NCI-H146 (cell line): ENCODE data around the gene AHRR.
"Not testable (repeated sequence)": the region's sequence is repeated elsewhere in the genome, so short reads cannot be mapped to it uniquely, and the experiment has no call there.

ENCODE experiments used
- DNase-seq: peaks from one replicate; lab custom pipeline; 2025; lab: John Stamatoyannopoulos, UW

Gene AHRR

GRCh38 chr5:378301-378891, 56.9 kb downstream of the AHRR start:
- DNase-seq: peak; percentile 38

- DNase-seq: no peak
Measured at GRCh38 chr5:378976-379742, 57.6 kb downstream of the AHRR start.

- DNase-seq: no peak
Measured at GRCh38 chr5:380701-381309, 59.3 kb downstream of the AHRR start.

GRCh38 chr5:383066-383465, 61.6 kb downstream of the AHRR start:
- DNase-seq: no peak

DNA sequence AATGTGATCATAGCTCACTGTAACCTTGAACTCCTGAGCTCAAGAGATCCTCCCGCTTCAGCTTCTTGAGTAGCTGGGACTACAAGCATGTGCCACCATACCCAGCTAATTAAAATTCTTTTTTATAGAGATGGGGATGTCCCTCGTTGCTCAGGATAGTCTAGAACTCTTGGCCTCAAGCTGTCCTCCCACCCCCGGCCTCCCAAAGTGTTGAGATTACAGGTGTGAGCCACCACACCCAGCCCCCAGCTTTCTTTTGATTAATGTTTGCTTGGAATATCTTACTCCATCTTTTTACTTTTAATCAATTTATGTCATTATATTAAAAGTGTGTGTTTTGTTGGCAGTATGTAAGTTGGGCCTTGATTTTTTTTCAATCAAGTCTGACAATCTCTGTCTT, 62.1 kb downstream of the AHRR start:
- DNase-seq: no peak

DNA sequence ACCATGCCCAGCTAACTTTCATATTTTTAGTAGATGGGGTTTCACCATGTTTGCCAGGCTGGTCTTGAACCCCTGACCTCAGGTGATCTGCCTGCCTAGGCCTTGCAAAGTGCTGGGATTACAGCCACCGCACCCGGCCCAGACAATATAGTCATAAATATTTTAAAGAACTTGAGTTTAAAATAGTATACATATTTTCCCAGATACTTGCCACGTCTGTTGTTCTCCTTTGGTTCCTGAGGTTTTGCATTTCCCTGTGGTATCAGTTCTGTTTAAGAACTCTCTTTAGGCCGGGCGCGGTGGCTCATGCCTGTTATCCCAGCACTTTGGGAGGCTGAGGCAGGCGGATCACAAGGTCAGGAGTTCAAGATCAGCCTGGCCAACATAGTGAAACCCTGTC, 63.1 kb downstream of the AHRR start:
- DNase-seq: not testable (repeated sequence)

DNA sequence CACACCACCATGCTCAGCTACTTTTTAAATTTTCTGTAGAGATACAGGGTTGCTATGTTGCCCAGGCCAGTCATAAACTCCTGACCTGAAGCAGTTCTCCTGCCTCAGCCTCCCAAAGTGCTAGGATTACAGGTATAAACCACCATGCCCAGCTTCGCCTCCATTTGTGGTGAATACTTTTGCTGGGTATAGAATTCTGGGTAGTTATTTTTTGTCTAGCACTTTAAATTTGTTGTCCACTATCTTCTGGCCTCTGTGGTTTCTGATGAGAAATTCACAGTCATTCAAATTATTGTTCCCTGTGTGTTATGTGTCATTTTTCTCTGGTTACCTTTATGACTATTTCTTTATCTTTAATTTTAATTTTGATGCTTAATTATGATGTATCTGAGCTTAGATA, 63.8 kb downstream of the AHRR start:
- no peak for DNase-seq

- no peak for DNase-seq
Measured at GRCh38 chr5:386432-387341, 65.2 kb downstream of the AHRR start.

GRCh38 chr5:387491-388265, 66.2 kb downstream of the AHRR start:
- no peak for DNase-seq

DNA sequence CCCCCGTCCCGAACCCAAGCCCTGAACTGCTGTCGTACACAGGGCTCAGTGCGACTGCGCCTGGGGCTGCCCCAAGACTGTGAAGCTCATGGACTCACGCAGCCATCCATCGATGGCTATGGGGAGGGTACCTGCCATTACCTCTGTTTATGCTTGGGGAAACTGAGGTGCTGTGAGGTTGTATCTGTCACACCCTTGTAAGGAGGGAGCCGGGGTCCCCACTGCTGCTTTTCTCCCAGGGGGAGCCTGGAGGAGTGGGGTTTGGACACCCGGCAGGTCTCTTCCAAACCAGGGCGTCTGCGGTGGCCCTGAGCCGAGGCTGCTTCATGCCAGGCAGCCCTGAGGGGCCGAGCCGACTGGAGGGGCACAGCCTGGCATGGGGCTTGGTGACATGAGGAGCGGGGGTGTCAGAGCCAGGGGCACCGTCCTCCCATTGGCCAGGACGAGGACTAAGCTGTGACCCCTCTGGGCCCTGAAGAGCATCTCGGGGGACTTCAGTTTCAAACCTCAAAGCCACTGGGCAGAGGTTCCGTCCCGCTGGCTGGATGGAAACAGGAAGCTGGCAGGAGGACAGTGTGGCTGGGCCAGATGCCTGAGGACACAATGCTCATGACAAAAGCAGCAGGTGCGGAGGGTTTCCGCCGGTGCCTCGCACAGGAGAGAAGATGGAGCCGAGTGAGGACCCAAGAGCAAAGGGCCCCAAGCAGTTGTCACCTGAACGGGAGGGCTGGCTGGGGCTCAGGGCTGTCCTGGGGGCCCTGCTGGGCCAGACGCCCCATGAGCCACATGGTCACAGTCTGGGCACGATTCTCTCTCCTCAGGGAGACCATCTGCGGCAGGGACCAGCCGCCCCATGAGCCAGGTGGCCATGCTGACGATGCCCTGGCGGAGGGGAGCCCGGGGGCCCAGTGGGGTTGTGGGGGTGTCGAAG, 67.0 kb downstream of the AHRR start:
- no peak for DNase-seq

- no peak for DNase-seq
Measured at GRCh38 chr5:389197-389821, 67.8 kb downstream of the AHRR start.

GRCh38 chr5:389891-390622, 68.5 kb downstream of the AHRR start:
- no peak for DNase-seq

- no peak for DNase-seq
Measured at GRCh38 chr5:390623-391491, 69.3 kb downstream of the AHRR start.

GRCh38 chr5:392431-392988, 71.0 kb downstream of the AHRR start:
- no peak for DNase-seq

GRCh38 chr5:393846-394275, 72.3 kb downstream of the AHRR start:
- no peak for DNase-seq

DNA sequence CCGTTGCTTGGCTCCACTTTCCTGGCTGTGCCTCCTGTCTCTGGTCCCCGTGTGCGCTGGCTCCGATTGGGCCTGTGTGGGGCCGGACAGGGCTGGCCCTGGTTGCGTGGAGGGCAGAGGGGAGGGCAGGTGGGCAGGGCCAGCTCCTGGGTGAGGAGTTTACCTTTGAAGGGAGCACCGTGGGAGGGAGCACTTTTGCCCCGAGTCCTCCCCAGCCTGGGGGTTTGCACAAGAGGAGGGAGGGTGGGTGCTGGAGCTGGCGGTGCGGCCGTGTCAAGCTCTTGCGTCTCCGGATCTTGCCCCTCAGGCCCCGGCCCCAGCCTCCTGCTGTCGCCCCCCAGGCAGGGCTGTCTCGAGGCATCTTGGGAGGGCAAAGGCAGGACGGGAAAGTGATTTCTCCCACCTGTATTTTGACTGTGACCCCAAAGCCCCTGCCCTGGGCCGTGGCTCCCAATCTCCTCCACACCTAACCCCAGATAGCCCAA, 73.2 kb downstream of the AHRR start:
- DNase-seq: no peak

DNA sequence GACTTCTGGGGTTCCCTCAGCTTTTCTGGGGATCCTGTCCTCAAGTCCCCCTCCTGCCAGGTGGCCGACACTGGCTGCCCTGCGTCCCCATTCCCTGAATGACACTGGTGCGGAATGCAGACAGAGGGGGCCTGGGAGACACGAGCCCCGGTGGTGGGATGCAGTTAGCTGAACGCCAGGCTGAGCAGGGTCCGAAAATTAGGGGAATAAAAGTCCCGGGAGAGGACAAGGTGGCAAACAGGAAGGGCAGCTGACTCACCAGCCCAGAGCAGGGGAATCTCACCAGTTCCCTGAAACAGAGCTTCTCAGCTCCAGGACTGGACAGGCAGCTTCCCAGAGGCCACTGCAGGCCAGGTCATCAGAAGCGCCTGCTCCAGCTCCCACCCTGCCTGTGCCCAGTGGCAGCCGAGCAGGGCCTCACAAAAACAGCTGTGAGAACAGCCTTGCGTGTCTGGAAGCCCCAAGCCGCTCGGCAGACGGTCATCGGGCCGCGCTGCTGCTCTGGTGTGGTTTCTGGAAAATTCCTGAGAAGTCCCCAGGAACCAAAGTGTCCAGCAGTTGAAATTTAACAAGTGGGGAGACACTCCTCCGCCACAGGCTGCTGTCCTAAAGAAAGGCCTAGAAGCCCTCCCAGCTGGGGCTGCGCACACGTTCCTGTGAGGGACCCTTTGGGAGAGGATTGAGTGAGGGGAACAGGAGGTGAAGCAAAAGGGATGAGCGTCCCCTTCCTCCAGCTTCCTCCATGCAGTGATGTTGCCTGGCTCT, 73.8 kb downstream of the AHRR start:
- no peak for DNase-seq
